NCI-H187 (cell line): Measurements from ENCODE around the gene MTMR4.
"Not testable (repeated sequence)": the region's sequence is repeated elsewhere in the genome, so short reads cannot be mapped to it uniquely, and the experiment has no call there.

Experiments used
- DNase-seq, 2 experiments: peaks; one replicate each; lab custom pipeline; 2025; lab: John Stamatoyannopoulos, UW

The MTMR4 gene

GRCh38 chr17:58492238-58493121, 22.0 kb downstream of the MTMR4 start:
- no peak for DNase-seq

- no peak for DNase-seq
Observed at GRCh38 chr17:58491510-58492045, 22.9 kb downstream of the MTMR4 start.

- DNase-seq: no peak
Observed at GRCh38 chr17:58488428-58488890, 26.0 kb downstream of the MTMR4 start.

GRCh38 chr17:58487589-58488427, 26.6 kb downstream of the MTMR4 start, which contains the start of gene HSF5:
TSS of gene HSF5 (minus strand) at chr17:58488408. CDS start at chr17:58488274, 134 bp downstream.
- DNase-seq: no peak

- DNase-seq: no peak
Observed at GRCh38 chr17:58484600-58484999, 29.8 kb downstream of the MTMR4 start.

- not testable (repeated sequence) for DNase-seq
Observed at GRCh38 chr17:58481798-58482197, 32.6 kb downstream of the MTMR4 start.

GRCh38 chr17:58480090-58480489, 34.3 kb downstream of the MTMR4 start:
- DNase-seq: no peak

- no peak for DNase-seq
Observed at GRCh38 chr17:58476812-58477211, 37.6 kb downstream of the MTMR4 start.

- DNase-seq: no peak
Observed at GRCh38 chr17:58475985-58476384, 38.5 kb downstream of the MTMR4 start.

- DNase-seq: no peak
Observed at GRCh38 chr17:58470356-58470755, 44.1 kb downstream of the MTMR4 start.

- no peak for DNase-seq
Observed at GRCh38 chr17:58468944-58469343, 45.5 kb downstream of the MTMR4 start.

- DNase-seq: no peak
Observed at GRCh38 chr17:58455491-58455890, 58.9 kb downstream of the MTMR4 start.

GRCh38 chr17:58452738-58453137, 61.7 kb downstream of the MTMR4 start:
- no peak for DNase-seq

- DNase-seq: peak; percentile 21 to 40
Observed at GRCh38 chr17:58447039-58447975, 67.1 kb downstream of the MTMR4 start.

- DNase-seq: no peak
Observed at GRCh38 chr17:58446086-58446485, 68.4 kb downstream of the MTMR4 start.
